Natural killer cell (primary cell): ENCODE data around the gene AUTS2. TPM values are rescaled to one million over a fixed set of nuclear protein-coding genes. Genes with fewer than 3 reads are reported as not detected.

Source experiments
- ATAC-seq, 3 donors: fragments of 150-1000 bp in 2 of 3; fragments of 200-7000 bp in 1 of 3; cut with Tn5 transposase; 1 replicate in 1 of 3; 2 replicates in 2 of 3; pipeline ENCODE4 v1.10.0; 2021; ENCODE audit warnings: mild to moderate bottlenecking in 2 of 3, moderate library complexity in 2 of 3
- DNase-seq, 2 donors: peaks; one replicate each; pipeline versions ENCODE4 v3.0.0 to v3.0.0-alpha.2; 2013 to 2021; ENCODE audit warnings: mixed read lengths in 1 of 2
- H3K27ac ChIP-seq: one replicate; pipeline ENCODE4 v1.5.1; 2013; ENCODE audit warnings: mild to moderate bottlenecking, low read length
- H3K27me3 ChIP-seq: one replicate; pipeline ENCODE4 v1.6.1; 2013; ENCODE audit warnings: low read length; ENCODE audit not compliant: control insufficient read depth, insufficient read depth
- H3K36me3 ChIP-seq: one replicate; pipeline ENCODE4 v1.6.1; 2013; ENCODE audit warnings: low read length; ENCODE audit not compliant: control insufficient read depth, insufficient read depth
- H3K4me1 ChIP-seq: one replicate; pipeline ENCODE4 v1.6.1; 2013; ENCODE audit warnings: low read length; ENCODE audit not compliant: control insufficient read depth, insufficient read depth
- H3K4me3 ChIP-seq: one replicate; pipeline ENCODE4 v1.5.1; 2013; ENCODE audit warnings: low read length
- H3K9me3 ChIP-seq: one replicate; pipeline ENCODE4 v1.6.1; 2013; ENCODE audit warnings: low read length; ENCODE audit not compliant: control insufficient read depth, insufficient read depth
- H3K27ac Mint-ChIP-seq, 2 donors: one replicate each; pipeline ENCODE4 v1.8.0; 2022; ENCODE audit warnings: mild to moderate bottlenecking in 2 of 2, mixed read lengths in 2 of 2, moderate library complexity in 1 of 2
- H3K27me3 Mint-ChIP-seq, 2 donors: one replicate each; pipeline ENCODE4 v1.8.0; 2022; ENCODE audit warnings: low read depth in 2 of 2, mixed read lengths in 2 of 2
- H3K36me3 Mint-ChIP-seq: one replicate; pipeline ENCODE4 v1.8.0; 2022; ENCODE audit warnings: mixed read lengths
- H3K4me1 Mint-ChIP-seq, 2 donors: one replicate each; pipeline ENCODE4 v1.8.0; 2022; ENCODE audit warnings: mixed read lengths in 2 of 2
- H3K4me3 Mint-ChIP-seq: one replicate; pipeline ENCODE4 v1.8.0; 2022; ENCODE audit warnings: mild to moderate bottlenecking, moderate library complexity, mixed read lengths
- H3K9me3 Mint-ChIP-seq, 2 donors: one replicate each; pipeline ENCODE4 v1.8.0; 2022; ENCODE audit warnings: mixed read lengths in 2 of 2
- CTCF ChIP-seq: fragments of 200-600 bp; IDR thresholded peaks from one replicate; pipeline ENCODE4 v1.8.0; 2022; ENCODE audit warnings: antibody characterized with exemption
- WGBS: methylation state at CpG from one replicate; pipeline ENCODE4 v1.1.7; 2013; ENCODE audit warnings: missing lambda C conversion rate; ENCODE audit not compliant: insufficient coverage; 5-methylcytosine and 5-hydroxymethylcytosine counted together
- intact Hi-C: fragments of 100-400 bp; cut with micrococcal nuclease; formaldehyde crosslinking; loops from one replicate; pipeline ENCODE4 v1.14.2; 2022
- total RNA-seq, 4 donors: library from RNA; stranded (reverse); fragments of 120-200 nt in 1 of 4; gene quantifications; one replicate each; pipeline versions ENCODE4 v1.2.3 to v1.2.4, GENCODE V29; 2013 to 2022

The AUTS2 gene
- total RNA-seq, result 100 to 1,000 TPM; 147 to 197 (median 155) TPM
- total RNA-seq (2013), result 65.2 TPM

GRCh38 chr7:69598081-69598486 is at the start of gene AUTS2:
Gene AUTS2, plus strand, starts transcription at chr7:69598475. Its CDS starts 1,179 bp downstream, at chr7:69599654.
- DNase-seq (peak; percentile 73 to 75), ATAC-seq (peak; percentile 68 to 84 (median 79))
- WGBS, result under 1% methylated on average over 52 of the region's 63 CpGs
- Histone ChIP-seq H3K27me3 (peaks cover 5% of the 10 kb centered on the region), H3K9me3 (no peaks in the 10 kb centered on the region), H3K4me3 (peak within 1 kb of the TSS; percentile 96), H3K4me1 (peaks cover 34% of the 10 kb centered on the region), H3K36me3 (no peaks in the 10 kb centered on the region), H3K27ac (peak within 1 kb of the TSS; percentile 76)
- intact Hi-C loops, result loop anchor here (5.0 to 10.0 kb wide), 2 partner anchors 79 to 227 kb away; no protein-coding TSS in a partner anchor
- no peak for TF ChIP-seq CTCF
- Mint-ChIP-seq H3K27me3 (peaks cover 0 to 3% of the 10 kb centered on the region in 2 donors), H3K27ac (peak within 1 kb of the TSS in 1 of 2 donors; percentile 72), H3K9me3 (no peaks in the 10 kb centered on the region), H3K4me1 (peaks cover 5 to 14% of the 10 kb centered on the region in 2 donors), H3K36me3 (no peaks in the 10 kb centered on the region), H3K4me3 (peak within 1 kb of the TSS; percentile 95)

- Histone ChIP-seq H3K4me3 (no peak overlapping the region), H3K4me1 (no peaks in the 10 kb centered on the region), H3K27me3 (no peaks in the 10 kb centered on the region), H3K36me3 (no peaks in the 10 kb centered on the region), H3K9me3 (no peaks in the 10 kb centered on the region), H3K27ac (no peak overlapping the region)
- Mint-ChIP-seq H3K36me3 (no peaks in the 10 kb centered on the region), H3K27me3 (peaks cover 0 to 4% of the 10 kb centered on the region in 2 donors), H3K9me3 (no peaks in the 10 kb centered on the region), H3K4me3 (no peak overlapping the region), H3K27ac (no peak overlapping the region), H3K4me1 (no peaks in the 10 kb centered on the region)
- TF ChIP-seq CTCF, result no peak
- WGBS, result 91% methylated on average over 6 of the region's 6 CpGs
- ATAC-seq (no peak), DNase-seq (no peak)
- intact Hi-C loops, result no loop called here
Observed at GRCh38 chr7:69550991-69551390, 47.3 kb upstream of the AUTS2 start.

- Histone ChIP-seq H3K9me3 (no peaks in the 10 kb centered on the region), H3K4me3 (no peak overlapping the region), H3K4me1 (no peaks in the 10 kb centered on the region), H3K27ac (no peak overlapping the region), H3K27me3 (no peaks in the 10 kb centered on the region), H3K36me3 (no peaks in the 10 kb centered on the region)
- H3K9me3 Mint-ChIP-seq, result no peaks in the 10 kb centered on the region
- intact Hi-C loops, result no loop called here
- ATAC-seq (no peak), DNase-seq (no peak)
- no peaks in the 10 kb centered on the region for H3K36me3 Mint-ChIP-seq
- TF ChIP-seq CTCF, result no peak
- no peaks in the 10 kb centered on the region for H3K4me1 Mint-ChIP-seq
- no peak overlapping the region for H3K4me3 Mint-ChIP-seq
- peaks cover 0 to 4% of the 10 kb centered on the region in 2 donors for H3K27me3 Mint-ChIP-seq
- H3K27ac Mint-ChIP-seq, result no peak overlapping the region
- WGBS, result 80% methylated on average over 1 of the region's 1 CpG
Observed at GRCh38 chr7:69553190-69553589, 45.1 kb upstream of the AUTS2 start.
